ENCODE results near the gene VSTM1.

DNA sequence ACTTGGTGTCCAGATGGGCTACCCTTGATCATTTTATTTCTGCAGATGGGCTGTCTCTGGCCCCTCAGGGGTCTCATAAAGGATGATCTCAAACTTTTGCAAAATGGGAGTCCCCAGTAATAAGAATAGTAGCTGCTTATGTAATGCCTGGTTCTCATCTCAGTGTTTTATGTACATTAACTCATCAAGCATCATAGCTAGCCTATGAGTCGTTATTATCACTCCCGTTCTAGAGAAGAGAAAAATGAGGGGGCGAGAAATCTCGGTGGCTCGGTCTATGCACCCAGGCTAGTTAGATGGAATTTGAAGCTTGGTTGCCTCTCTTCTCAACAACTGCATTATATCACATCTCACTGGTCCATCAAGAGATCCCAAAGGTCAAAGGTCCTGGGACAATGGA is 68.9 kb downstream of the VSTM1 start:
- no peak for TF ChIP-seq CTCF (IDR thresholded peaks at IDR 0.05)
- TF ChIP-seq POLR2A (IDR thresholded peaks at IDR 0.05; ENCODE audit: low read depth): no peak

All from esophagus muscularis mucosa (tissue), 3 donors.